Ectodermal cell (in vitro differentiated cells): ENCODE results near the gene TULP4.

Experiments
- H3K27ac ChIP-seq: 2 replicates; pipeline ENCODE4 v1.7.0; 2013; ENCODE audit warnings: mild to moderate bottlenecking, low read depth, low read length; ENCODE audit not compliant: insufficient read depth, poor library complexity, severe bottlenecking
- H3K27me3 ChIP-seq: 2 replicates; pipeline ENCODE4 v1.7.0; 2013; ENCODE audit warnings: mild to moderate bottlenecking, low read length; ENCODE audit not compliant: insufficient read depth, control insufficient read depth, poor library complexity, severe bottlenecking
- H3K36me3 ChIP-seq: one replicate; pipeline ENCODE4 v1.7.0; 2013; ENCODE audit warnings: low read length; ENCODE audit not compliant: control insufficient read depth, insufficient read depth
- H3K4me1 ChIP-seq: one replicate; pipeline ENCODE4 v1.7.0; 2013; ENCODE audit warnings: low read length; ENCODE audit not compliant: control insufficient read depth, insufficient read depth
- H3K4me3 ChIP-seq: 2 replicates; pipeline ENCODE4 v1.7.0; 2013; ENCODE audit warnings: low read depth, low read length, control low read depth; ENCODE audit not compliant: insufficient read depth
- H3K9me3 ChIP-seq: 2 replicates; pipeline ENCODE4 v1.7.0; 2013; ENCODE audit warnings: mild to moderate bottlenecking, low read length, moderate library complexity; ENCODE audit not compliant: control insufficient read depth
- WGBS, 2 experiments: methylation state at CpG; one replicate each; pipeline ENCODE4 v1.1.7; 2013; ENCODE audit warnings: missing lambda C conversion rate in 2 of 2; 5-methylcytosine and 5-hydroxymethylcytosine counted together

Gene TULP4

GRCh38 chr6:158437571-158437970 is 125.3 kb downstream of the TULP4 start:
- Histone ChIP-seq H3K4me1 (no peaks in the 10 kb centered on the region), H3K27me3 (no peaks in the 10 kb centered on the region), H3K9me3 (no peaks in the 10 kb centered on the region), H3K4me3 (no peak overlapping the region), H3K27ac (no peak overlapping the region), H3K36me3 (no peaks in the 10 kb centered on the region)
- WGBS, 2 experiments, result 97 to 98% methylated on average over 3 of the region's 3 CpGs

GRCh38 chr6:158438226-158438625 is 126.0 kb downstream of the TULP4 start:
- H3K4me1 ChIP-seq, result no peaks in the 10 kb centered on the region
- H3K27me3 ChIP-seq, result no peaks in the 10 kb centered on the region
- no peaks in the 10 kb centered on the region for H3K36me3 ChIP-seq
- H3K9me3 ChIP-seq, result no peaks in the 10 kb centered on the region
- WGBS, 2 experiments, result 95 to 97% methylated on average over 5 to 7 of the region's 7 CpGs
- no peak overlapping the region for H3K27ac ChIP-seq
- H3K4me3 ChIP-seq, result no peak overlapping the region

GRCh38 chr6:158439255-158439654 is 127.0 kb downstream of the TULP4 start:
- H3K4me1 ChIP-seq, result no peaks in the 10 kb centered on the region
- H3K27ac ChIP-seq, result no peak overlapping the region
- H3K27me3 ChIP-seq, result no peaks in the 10 kb centered on the region
- no peak overlapping the region for H3K4me3 ChIP-seq
- no peaks in the 10 kb centered on the region for H3K9me3 ChIP-seq
- H3K36me3 ChIP-seq, result no peaks in the 10 kb centered on the region

GRCh38 chr6:158441716-158442215 is 129.5 kb downstream of the TULP4 start:
- Histone ChIP-seq H3K36me3 (no peaks in the 10 kb centered on the region), H3K4me1 (no peaks in the 10 kb centered on the region), H3K4me3 (no peak overlapping the region), H3K27me3 (no peaks in the 10 kb centered on the region), H3K9me3 (no peaks in the 10 kb centered on the region), H3K27ac (no peak overlapping the region)
- WGBS, 2 experiments, result 93 to 94% methylated on average over 7 of the region's 7 CpGs

- Histone ChIP-seq H3K4me1 (no peaks in the 10 kb centered on the region), H3K4me3 (no peak overlapping the region), H3K27me3 (no peaks in the 10 kb centered on the region), H3K36me3 (no peaks in the 10 kb centered on the region), H3K9me3 (no peaks in the 10 kb centered on the region), H3K27ac (no peak overlapping the region)
- 96 to 98% methylated on average over 3 to 4 of the region's 4 CpGs for WGBS, 2 experiments
These were observed 130.0 kb downstream of the TULP4 start for GRCh38 chr6:158442306-158442705.

- H3K4me1 ChIP-seq, result no peaks in the 10 kb centered on the region
- WGBS, 2 experiments, result 94 to 96% methylated on average over 5 of the region's 5 CpGs
- no peaks in the 10 kb centered on the region for H3K27me3 ChIP-seq
- no peaks in the 10 kb centered on the region for H3K9me3 ChIP-seq
- no peak overlapping the region for H3K4me3 ChIP-seq
- H3K36me3 ChIP-seq, result no peaks in the 10 kb centered on the region
- no peak overlapping the region for H3K27ac ChIP-seq
These were observed 133.3 kb downstream of the TULP4 start for GRCh38 chr6:158445426-158446085.

GRCh38 chr6:158448856-158449255 is 136.6 kb downstream of the TULP4 start:
- H3K36me3 ChIP-seq, result no peaks in the 10 kb centered on the region
- no peaks in the 10 kb centered on the region for H3K4me1 ChIP-seq
- H3K9me3 ChIP-seq, result no peaks in the 10 kb centered on the region
- no peak overlapping the region for H3K27ac ChIP-seq
- H3K27me3 ChIP-seq, result no peaks in the 10 kb centered on the region
- no peak overlapping the region for H3K4me3 ChIP-seq
- 94% methylated on average over 14 of the region's 14 CpGs for WGBS, 2 experiments

- Histone ChIP-seq H3K27me3 (no peaks in the 10 kb centered on the region), H3K4me3 (no peak overlapping the region), H3K4me1 (no peaks in the 10 kb centered on the region), H3K27ac (no peak overlapping the region), H3K9me3 (no peaks in the 10 kb centered on the region), H3K36me3 (no peaks in the 10 kb centered on the region)
- WGBS, 2 experiments, result 95 to 98% methylated on average over 7 of the region's 7 CpGs
These were observed 139.9 kb downstream of the TULP4 start for GRCh38 chr6:158452191-158452590.

GRCh38 chr6:158457131-158457530 is 144.9 kb downstream of the TULP4 start:
- Histone ChIP-seq H3K4me3 (no peak overlapping the region), H3K27ac (no peak overlapping the region), H3K36me3 (peaks cover 5% of the 10 kb centered on the region), H3K4me1 (no peaks in the 10 kb centered on the region), H3K9me3 (no peaks in the 10 kb centered on the region), H3K27me3 (no peaks in the 10 kb centered on the region)
- WGBS, 2 experiments, result 92 to 93% methylated on average over 7 of the region's 7 CpGs

- H3K9me3 ChIP-seq, result no peaks in the 10 kb centered on the region
- no peak overlapping the region for H3K4me3 ChIP-seq
- no peaks in the 10 kb centered on the region for H3K4me1 ChIP-seq
- peaks cover 5% of the 10 kb centered on the region for H3K36me3 ChIP-seq
- WGBS, 2 experiments, result 91 to 95% methylated on average over 4 of the region's 4 CpGs
- H3K27me3 ChIP-seq, result no peaks in the 10 kb centered on the region
- no peak overlapping the region for H3K27ac ChIP-seq
These were observed 145.5 kb downstream of the TULP4 start for GRCh38 chr6:158457616-158458278.
